MCF 10A (cell line): ENCODE results near the gene FOXP1. TPM values are rescaled to one million over a fixed set of nuclear protein-coding genes. Genes with fewer than 3 reads are reported as not detected.

Experiments used
- BruUV-seq: library from RNA; stranded (reverse); fragments of 400-500 nt; replicated peaks from 2 replicates; lab custom pipeline; 2021; lab: Mats Ljungman, UMichigan
- CTCF ChIA-PET: fragments of 300-600 bp; sonication (Branson Sonifier 250); formaldehyde crosslinking; extraction: SDS; loops from one replicate; lab custom pipeline; 2021; ENCODE audit warnings: antibody characterized with exemption, inconsistent platforms; lab: Yijun Ruan, JAX
- POLR2A ChIA-PET: fragments of 300-600, 350-650 bp; sonication (Branson Sonifier 250); formaldehyde crosslinking; extraction: SDS; loops from one replicate; lab custom pipeline; 2020; ENCODE audit warnings: antibody characterized with exemption, inconsistent platforms; lab: Yijun Ruan, JAX
- DNase-seq: peaks from one replicate; pipeline ENCODE4 v3.0.0-alpha.2; 2018; ENCODE audit not compliant: unreplicated experiment
- H3K27ac Mint-ChIP-seq: one replicate; pipeline ENCODE4 v1.8.0; 2022; ENCODE audit warnings: mild to moderate bottlenecking, low read depth, mixed read lengths; ENCODE audit not compliant: unreplicated experiment
- H3K27me3 Mint-ChIP-seq: one replicate; pipeline ENCODE4 v1.8.0; 2022; ENCODE audit warnings: mixed read lengths; ENCODE audit not compliant: insufficient read depth, unreplicated experiment
- H3K36me3 Mint-ChIP-seq: one replicate; pipeline ENCODE4 v1.8.0; 2022; ENCODE audit warnings: mild to moderate bottlenecking, moderate library complexity, mixed read lengths; ENCODE audit not compliant: insufficient read depth, unreplicated experiment
- H3K4me1 Mint-ChIP-seq: one replicate; pipeline ENCODE4 v1.8.0; 2022; ENCODE audit warnings: mixed read lengths; ENCODE audit not compliant: insufficient read depth, unreplicated experiment
- H3K4me3 Mint-ChIP-seq: one replicate; pipeline ENCODE4 v1.8.0; 2022; ENCODE audit warnings: mild to moderate bottlenecking, moderate library complexity, mixed read lengths; ENCODE audit not compliant: unreplicated experiment
- H3K9me3 Mint-ChIP-seq: one replicate; pipeline ENCODE4 v1.8.0; 2022; ENCODE audit warnings: mixed read lengths; ENCODE audit not compliant: unreplicated experiment
- CTCF ChIP-seq: fragments of 200-600 bp; IDR thresholded peaks from one replicate; pipeline ENCODE4 v1.8.0; 2022; ENCODE audit warnings: antibody characterized with exemption, mild to moderate bottlenecking; ENCODE audit not compliant: unreplicated experiment
- intact Hi-C: fragments of 100-400 bp; cut with micrococcal nuclease; formaldehyde crosslinking; loops from 2 replicates; pipeline ENCODE4 v1.14.1; 2022
- total RNA-seq: library from RNA; stranded (reverse); gene quantifications from 2 replicates; pipeline ENCODE4 v1.2.3, GENCODE V29; 2022

FOXP1 gene
- total RNA-seq, 1 experiment from 2014 or later = 49.0 TPM

- Mint-ChIP-seq H3K27me3 (peaks cover 61% of the 10 kb centered on the region), H3K4me3 (no peak overlapping the region), H3K27ac (no peak overlapping the region), H3K36me3 (no peaks in the 10 kb centered on the region), H3K4me1 (no peaks in the 10 kb centered on the region), H3K9me3 (peaks cover 13% of the 10 kb centered on the region)
- DNase-seq = no peak
- no TSS peak for BruUV-seq
- no peak for TF ChIP-seq CTCF
- ChIA-PET CTCF (no interaction called here), POLR2A (no interaction called here)
- intact Hi-C loops = no loop called here
Measured at GRCh38 chr3:70943886-70944285, 639.6 kb downstream of the FOXP1 start.

- POLR2A ChIA-PET = no interaction called here
- no peaks in the 10 kb centered on the region for H3K4me1 Mint-ChIP-seq
- CTCF ChIA-PET = interaction anchor here (1.1 to 1.3 kb wide), 3 partner anchors 11 to 14 kb away, joined by 3 to 4 read pairs (median 3); no protein-coding TSS in a partner anchor
- H3K9me3 Mint-ChIP-seq = no peaks in the 10 kb centered on the region
- TF ChIP-seq CTCF = no peak
- H3K4me3 Mint-ChIP-seq = no peak overlapping the region
- no peak overlapping the region for H3K27ac Mint-ChIP-seq
- H3K36me3 Mint-ChIP-seq = no peaks in the 10 kb centered on the region
- BruUV-seq = no TSS peak
- H3K27me3 Mint-ChIP-seq = peaks cover 18% of the 10 kb centered on the region
- intact Hi-C loops = no loop called here
- no peak for DNase-seq
Measured at GRCh38 chr3:70933105-70933810, 650.3 kb downstream of the FOXP1 start.

GRCh38 chr3:70930066-70930465, 653.5 kb downstream of the FOXP1 start:
- ChIA-PET CTCF (no interaction called here), POLR2A (interaction anchor here (0.7 kb wide), 1 partner anchor 13 kb away, joined by 3 read pairs; no protein-coding TSS in a partner anchor)
- Mint-ChIP-seq H3K4me1 (no peaks in the 10 kb centered on the region), H3K27me3 (no peaks in the 10 kb centered on the region), H3K9me3 (no peaks in the 10 kb centered on the region), H3K36me3 (no peaks in the 10 kb centered on the region), H3K27ac (no peak overlapping the region), H3K4me3 (no peak overlapping the region)
- intact Hi-C loops = no loop called here
- no peak for DNase-seq
- BruUV-seq = no TSS peak
- TF ChIP-seq CTCF = no peak

- DNase-seq = no peak
- Mint-ChIP-seq H3K4me1 (no peaks in the 10 kb centered on the region), H3K36me3 (no peaks in the 10 kb centered on the region), H3K27me3 (no peaks in the 10 kb centered on the region), H3K4me3 (no peak overlapping the region), H3K27ac (no peak overlapping the region), H3K9me3 (no peaks in the 10 kb centered on the region)
- ChIA-PET CTCF (interaction anchor here (0.5 kb wide), 2 partner anchors 151 to 660 kb away, joined by 3 to 4 read pairs; no protein-coding TSS in a partner anchor), POLR2A (no interaction called here)
- intact Hi-C loops = no loop called here
- no peak for TF ChIP-seq CTCF
- BruUV-seq = no TSS peak
Measured at GRCh38 chr3:70927239-70927638, 656.3 kb downstream of the FOXP1 start.
